KMS-11 (cell line): Measurements from ENCODE around the gene C18orf32.

Experiments
- H2AFZ ChIP-seq: fragments of 200-600 bp; sonication (generic); 2 replicates; pipeline ENCODE4 v1.6.1; 2016; ENCODE audit warnings: antibody characterized with exemption, mixed run types, low read depth
- H3K27ac ChIP-seq: fragments of 200-600 bp; sonication (generic); 2 replicates; pipeline ENCODE4 v1.6.1; 2016; ENCODE audit warnings: mild to moderate bottlenecking, mixed run types
- H3K27me3 ChIP-seq: fragments of 200-600 bp; sonication (generic); 2 replicates; pipeline ENCODE4 v1.6.1; 2017; ENCODE audit warnings: mild to moderate bottlenecking, low read depth, mixed run types, moderate library complexity; ENCODE audit not compliant: insufficient read depth
- H3K36me3 ChIP-seq: fragments of 200-600 bp; sonication (generic); 2 replicates; pipeline ENCODE4 v1.6.1; 2017; ENCODE audit warnings: mild to moderate bottlenecking, mixed run types; ENCODE audit not compliant: insufficient read depth
- H3K4me1 ChIP-seq: fragments of 200-600 bp; sonication (generic); 2 replicates; pipeline ENCODE4 v1.6.1; 2016; ENCODE audit warnings: mild to moderate bottlenecking, low read depth, mixed run types; ENCODE audit not compliant: poor library complexity, severe bottlenecking
- H3K4me2 ChIP-seq: fragments of 200-600 bp; sonication (generic); 2 replicates; pipeline ENCODE4 v1.7.0; 2016; ENCODE audit warnings: mild to moderate bottlenecking, mixed run types
- H3K4me3 ChIP-seq: fragments of 200-600 bp; sonication (generic); IDR thresholded peaks from 2 replicates; pipeline ENCODE4 v1.6.1; 2017; ENCODE audit warnings: low read depth, low read length, mixed read lengths; ENCODE audit not compliant: insufficient read depth
- H3K79me2 ChIP-seq: fragments of 200-600 bp; sonication (generic); 2 replicates; pipeline ENCODE4 v1.6.1; 2016; ENCODE audit warnings: low read depth, mixed run types; ENCODE audit not compliant: insufficient read depth
- H3K9ac ChIP-seq: fragments of 200-600 bp; sonication (generic); 2 replicates; pipeline ENCODE4 v1.6.1; 2016; ENCODE audit warnings: mild to moderate bottlenecking, mixed run types
- H4K20me1 ChIP-seq: fragments of 200-600 bp; sonication (generic); 2 replicates; pipeline ENCODE4 v1.6.1; 2016; ENCODE audit warnings: mild to moderate bottlenecking, mixed run types; ENCODE audit not compliant: insufficient read depth
- TF ChIP-seq, protein P1 (sequence below): fragments of 200-600 bp; sonication (generic); conservative IDR thresholded peaks from 2 replicates; pipeline ENCODE4 v1.6.1; 2017; ENCODE audit warnings: low read depth, mild to moderate bottlenecking, antibody characterized with exemption, low read length, moderate library complexity, mixed read lengths

The C18orf32 gene

DNA sequence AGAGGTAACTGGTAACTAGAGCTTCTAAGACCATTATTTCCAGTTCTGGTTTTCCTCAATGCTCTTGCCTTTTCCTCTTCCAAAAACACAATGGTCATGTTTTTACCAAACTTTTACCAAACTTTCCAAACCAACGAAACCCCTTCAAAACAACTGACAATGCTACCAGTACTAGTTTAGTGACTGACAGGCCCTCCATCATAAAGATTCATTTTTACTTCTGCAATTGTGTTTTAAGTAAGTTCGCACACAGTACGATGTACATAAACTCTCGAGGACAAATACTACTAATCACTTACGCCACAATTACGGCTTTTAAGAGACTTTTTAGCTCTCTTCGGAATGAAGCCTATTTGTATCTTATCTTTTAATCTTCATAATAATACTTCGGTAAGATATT is 900 bp downstream of the C18orf32 start:
- TF ChIP-seq, protein P1, sequence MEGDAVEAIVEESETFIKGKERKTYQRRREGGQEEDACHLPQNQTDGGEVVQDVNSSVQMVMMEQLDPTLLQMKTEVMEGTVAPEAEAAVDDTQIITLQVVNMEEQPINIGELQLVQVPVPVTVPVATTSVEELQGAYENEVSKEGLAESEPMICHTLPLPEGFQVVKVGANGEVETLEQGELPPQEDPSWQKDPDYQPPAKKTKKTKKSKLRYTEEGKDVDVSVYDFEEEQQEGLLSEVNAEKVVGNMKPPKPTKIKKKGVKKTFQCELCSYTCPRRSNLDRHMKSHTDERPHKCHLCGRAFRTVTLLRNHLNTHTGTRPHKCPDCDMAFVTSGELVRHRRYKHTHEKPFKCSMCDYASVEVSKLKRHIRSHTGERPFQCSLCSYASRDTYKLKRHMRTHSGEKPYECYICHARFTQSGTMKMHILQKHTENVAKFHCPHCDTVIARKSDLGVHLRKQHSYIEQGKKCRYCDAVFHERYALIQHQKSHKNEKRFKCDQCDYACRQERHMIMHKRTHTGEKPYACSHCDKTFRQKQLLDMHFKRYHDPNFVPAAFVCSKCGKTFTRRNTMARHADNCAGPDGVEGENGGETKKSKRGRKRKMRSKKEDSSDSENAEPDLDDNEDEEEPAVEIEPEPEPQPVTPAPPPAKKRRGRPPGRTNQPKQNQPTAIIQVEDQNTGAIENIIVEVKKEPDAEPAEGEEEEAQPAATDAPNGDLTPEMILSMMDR, result no peak
- H3K79me2 ChIP-seq, result peaks cover 41% of the 10 kb centered on the region
- H3K4me2 ChIP-seq, result peak overlapping the region; percentile 72
- H4K20me1 ChIP-seq, result peaks cover 11% of the 10 kb centered on the region; the same call in 1 of the 2 replicates
- peak overlapping the region; percentile 55 for H3K27ac ChIP-seq
- no peak overlapping the region for H3K4me3 ChIP-seq
- peak overlapping the region; percentile 42; the same call in 1 of the 2 replicates for H3K9ac ChIP-seq
- H3K4me1 ChIP-seq, result peaks cover 49% of the 10 kb centered on the region
- H3K27me3 ChIP-seq, result no peaks in the 10 kb centered on the region
- H2AFZ ChIP-seq, result peak overlapping the region; percentile 60
- H3K36me3 ChIP-seq, result peaks cover 38% of the 10 kb centered on the region; the same call in 1 of the 2 replicates

DNA sequence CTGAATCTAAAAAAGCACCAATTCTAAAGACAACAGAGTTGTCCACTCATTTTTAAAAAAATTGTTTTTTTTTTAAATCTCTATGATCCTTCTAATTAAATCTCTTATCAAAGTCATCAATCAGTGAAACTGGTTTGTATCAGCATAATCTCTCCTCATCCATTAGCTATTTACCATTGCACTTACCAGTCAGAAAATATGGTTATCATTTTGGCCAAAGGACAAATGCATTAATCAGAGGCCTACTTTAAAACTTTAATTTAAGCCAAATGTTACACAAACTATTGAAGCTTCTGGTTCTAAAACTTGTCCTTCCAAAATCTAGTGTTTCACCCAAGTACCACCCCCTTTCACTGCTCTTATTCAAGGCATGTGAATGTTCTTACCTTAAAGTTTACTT is 3.8 kb downstream of the C18orf32 start:
- TF ChIP-seq, protein P1, result no peak
- Histone ChIP-seq H3K36me3 (peaks cover 9% of the 10 kb centered on the region; the same call in 1 of the 2 replicates), H2AFZ (no peak overlapping the region), H4K20me1 (no peaks in the 10 kb centered on the region), H3K27ac (no peak overlapping the region), H3K27me3 (no peaks in the 10 kb centered on the region), H3K4me3 (no peak overlapping the region), H3K4me1 (peaks cover 39% of the 10 kb centered on the region), H3K4me2 (no peak overlapping the region), H3K9ac (no peak overlapping the region), H3K79me2 (peaks cover 19% of the 10 kb centered on the region)

DNA sequence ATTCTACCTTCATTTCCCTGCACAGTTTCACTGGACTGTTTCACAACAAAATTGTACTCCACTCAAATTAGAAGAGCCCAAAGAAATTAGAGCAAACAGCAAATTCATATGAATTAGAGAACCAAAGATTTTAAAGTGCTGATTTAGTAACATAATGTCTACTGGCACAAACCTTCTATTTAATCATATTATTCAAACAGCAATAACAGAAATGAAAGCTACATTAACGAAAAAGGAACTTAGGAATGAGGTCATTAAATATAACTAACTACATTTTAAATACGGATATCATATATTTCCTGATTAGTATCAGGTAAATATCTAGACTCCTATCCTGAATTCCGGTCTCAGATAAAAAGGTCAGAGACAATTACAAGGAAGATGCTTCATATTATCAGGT is 5.1 kb downstream of the C18orf32 start:
- no peak overlapping the region for H3K4me2 ChIP-seq
- no peaks in the 10 kb centered on the region for H4K20me1 ChIP-seq
- no peak overlapping the region for H3K27ac ChIP-seq
- TF ChIP-seq, protein P1, result no peak
- H3K4me3 ChIP-seq, result no peak overlapping the region
- no peak overlapping the region for H3K9ac ChIP-seq
- peaks cover 5% of the 10 kb centered on the region; the same call in 1 of the 2 replicates for H3K36me3 ChIP-seq
- peaks cover 19% of the 10 kb centered on the region for H3K79me2 ChIP-seq
- no peak overlapping the region for H2AFZ ChIP-seq
- H3K27me3 ChIP-seq, result no peaks in the 10 kb centered on the region
- H3K4me1 ChIP-seq, result peaks cover 33% of the 10 kb centered on the region

DNA sequence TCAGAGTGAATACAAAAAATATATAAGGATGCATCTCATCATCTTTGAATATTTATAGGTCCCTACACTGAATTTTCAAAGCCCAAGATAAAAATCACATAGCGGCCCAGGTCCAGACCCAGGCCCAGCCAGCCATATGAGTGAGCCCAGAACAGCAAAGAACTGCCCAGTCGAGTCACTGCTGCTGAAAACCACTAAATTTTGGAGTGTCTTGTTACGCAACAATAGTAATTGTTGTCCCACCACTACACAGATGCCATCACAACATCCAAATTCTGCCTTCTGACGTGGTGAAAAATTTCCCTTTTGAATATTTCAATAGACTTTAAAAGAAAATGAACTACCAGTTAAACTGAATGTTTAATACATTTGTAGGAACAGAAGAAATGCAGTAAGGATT is 5.7 kb downstream of the C18orf32 start:
- Histone ChIP-seq H3K79me2 (peaks cover 19% of the 10 kb centered on the region), H3K4me2 (no peak overlapping the region), H3K4me3 (no peak overlapping the region), H3K27me3 (no peaks in the 10 kb centered on the region), H3K9ac (no peak overlapping the region), H3K4me1 (peaks cover 37% of the 10 kb centered on the region), H2AFZ (no peak overlapping the region), H3K36me3 (peaks cover 5% of the 10 kb centered on the region; the same call in 1 of the 2 replicates), H3K27ac (no peak overlapping the region), H4K20me1 (no peaks in the 10 kb centered on the region)
- TF ChIP-seq, protein P1, result no peak
